CD4-positive, alpha-beta T cell treated with Interleukin-2 at 100 ng/mL for 4 hours (primary cell): ENCODE results near the gene TAF3.
"Not testable (repeated sequence)": the region's sequence is repeated elsewhere in the genome, so short reads cannot be mapped to it uniquely, and the experiment has no call there.

Source experiments
- DNase-seq: peaks from one replicate; pipeline ENCODE4 v3.0.0-alpha.2; 2020; ENCODE audit warnings: low spot score

Gene TAF3

DNA sequence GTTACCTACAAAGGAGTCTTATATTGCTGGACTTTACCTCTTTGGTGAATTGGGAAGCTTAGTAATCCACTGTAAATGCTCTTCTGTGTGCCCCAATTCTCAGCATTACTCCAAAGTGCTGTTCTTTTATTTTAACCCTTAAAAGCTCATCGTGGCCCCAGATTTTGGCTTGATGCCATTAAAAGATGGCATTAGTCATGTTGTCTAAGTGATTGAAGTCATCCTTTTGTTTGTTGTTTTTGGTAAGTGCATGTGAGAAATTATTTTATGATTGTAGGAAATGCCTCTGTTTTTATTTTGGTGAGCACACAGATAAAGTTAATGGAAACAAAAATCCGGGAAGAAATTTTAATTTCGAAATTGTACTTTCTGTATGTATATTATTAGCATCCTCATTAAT lies 153.6 kb downstream of the TAF3 start:
- DNase-seq, result no peak

DNA sequence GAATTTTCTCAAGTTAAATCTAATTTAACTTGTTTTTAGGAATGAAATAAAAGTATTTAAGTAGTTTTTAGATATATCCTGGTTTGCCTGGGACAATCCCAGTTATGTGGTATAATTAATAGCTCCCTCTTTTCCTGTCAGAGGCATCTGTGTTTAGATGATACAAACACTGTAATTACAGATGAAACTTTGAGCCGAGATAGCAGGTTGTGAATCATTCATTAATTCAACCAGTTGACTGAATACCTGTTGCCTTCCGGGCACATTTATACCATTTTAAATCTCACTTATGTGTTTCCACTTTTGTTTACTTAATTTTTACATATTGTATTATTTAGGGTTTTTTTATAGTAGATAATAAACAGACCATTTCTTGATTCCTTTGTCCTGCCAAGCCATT lies 154.1 kb downstream of the TAF3 start:
- no peak for DNase-seq

GRCh38 chr10:7980196-7980595 lies 161.9 kb downstream of the TAF3 start:
- DNase-seq, result no peak

- DNase-seq, result no peak
Observed at GRCh38 chr10:7982727-7983126, 164.4 kb downstream of the TAF3 start.

DNA sequence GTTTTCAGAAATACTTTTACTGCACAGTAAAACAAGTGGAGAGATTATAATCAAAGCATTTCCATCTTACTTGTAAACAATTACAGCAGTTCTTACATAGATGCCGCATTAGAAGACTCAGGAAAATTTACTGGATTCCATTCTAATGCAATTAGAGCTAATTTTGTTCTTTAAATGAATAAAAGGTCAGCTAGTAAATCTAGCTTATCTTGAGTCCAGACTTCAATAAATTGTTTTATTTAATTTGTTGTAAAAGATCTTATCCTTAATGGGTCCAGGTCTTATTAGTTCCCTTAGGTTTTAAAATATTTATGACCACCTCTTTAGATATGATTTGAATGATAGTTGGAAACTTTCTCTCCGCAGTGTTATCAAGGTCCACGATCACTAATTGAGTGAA lies 166.0 kb downstream of the TAF3 start:
- no peak for DNase-seq

DNA sequence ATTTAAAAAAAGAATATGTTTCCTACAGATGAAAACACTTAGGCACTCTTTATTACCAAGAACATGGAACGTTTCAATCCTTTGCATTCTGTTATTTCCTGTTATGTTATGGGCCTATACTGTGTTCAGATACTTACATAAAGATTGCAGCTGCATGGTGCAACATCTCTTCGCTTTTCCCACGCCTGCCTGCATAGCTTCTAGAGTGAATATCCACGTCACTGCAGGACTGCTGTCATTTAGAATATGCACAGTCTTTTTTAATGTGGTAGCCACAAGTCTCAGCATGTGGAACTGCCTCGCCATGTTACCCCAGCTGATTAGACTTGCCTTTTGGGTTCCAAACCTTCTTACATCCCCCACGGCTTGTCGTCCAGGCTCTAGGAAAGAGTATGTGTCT lies 166.6 kb downstream of the TAF3 start:
- DNase-seq, result no peak

DNA sequence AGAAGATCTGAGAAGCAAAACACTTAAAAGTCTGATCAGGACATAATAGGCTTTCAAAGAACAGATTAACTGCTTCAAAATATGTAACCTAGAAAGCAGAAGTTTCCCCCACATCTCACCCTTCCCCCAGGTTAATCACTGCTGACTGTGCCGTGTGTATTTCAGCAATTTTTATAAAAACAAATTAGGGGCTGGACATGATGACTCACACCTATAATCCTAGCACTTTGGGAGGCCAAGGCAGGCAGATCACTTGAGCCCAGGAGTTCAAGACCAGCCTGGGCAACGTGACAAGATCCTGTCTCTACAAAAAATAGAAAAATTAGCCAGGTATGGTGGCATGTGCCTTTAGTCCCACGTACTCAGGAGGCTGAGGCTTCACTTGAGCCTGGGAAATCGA lies 168.5 kb downstream of the TAF3 start:
- no peak for DNase-seq

GRCh38 chr10:7988989-7989388 lies 170.7 kb downstream of the TAF3 start:
- DNase-seq, result no peak

GRCh38 chr10:7998831-7999230 lies 180.5 kb downstream of the TAF3 start:
- DNase-seq, result no peak

DNA sequence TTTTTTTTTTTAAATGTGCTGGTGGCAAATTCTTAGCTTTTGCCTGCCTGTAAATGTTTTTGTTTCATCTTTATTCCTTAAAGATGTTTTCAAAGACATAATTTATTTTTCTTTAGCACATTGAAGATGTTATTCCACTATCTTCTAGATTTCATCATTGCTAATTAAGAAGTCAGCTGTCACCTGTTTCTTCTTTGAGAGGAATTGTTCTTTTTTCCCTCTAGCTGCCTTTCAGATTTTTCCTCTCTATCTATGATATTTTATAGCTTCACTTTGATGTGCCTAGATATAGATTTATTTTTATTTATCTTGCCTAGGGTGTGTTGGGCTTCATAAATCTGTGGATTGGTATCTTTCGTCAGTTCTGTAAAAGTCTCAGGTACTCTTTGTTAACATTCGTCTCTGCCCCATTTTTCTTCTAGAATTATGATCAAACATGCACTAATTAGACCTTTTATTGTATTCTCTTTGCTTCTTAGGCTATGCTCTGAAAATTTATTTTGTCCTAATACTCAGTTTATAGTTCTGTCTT lies 186.2 kb downstream of the TAF3 start:
- DNase-seq, result no peak

DNA sequence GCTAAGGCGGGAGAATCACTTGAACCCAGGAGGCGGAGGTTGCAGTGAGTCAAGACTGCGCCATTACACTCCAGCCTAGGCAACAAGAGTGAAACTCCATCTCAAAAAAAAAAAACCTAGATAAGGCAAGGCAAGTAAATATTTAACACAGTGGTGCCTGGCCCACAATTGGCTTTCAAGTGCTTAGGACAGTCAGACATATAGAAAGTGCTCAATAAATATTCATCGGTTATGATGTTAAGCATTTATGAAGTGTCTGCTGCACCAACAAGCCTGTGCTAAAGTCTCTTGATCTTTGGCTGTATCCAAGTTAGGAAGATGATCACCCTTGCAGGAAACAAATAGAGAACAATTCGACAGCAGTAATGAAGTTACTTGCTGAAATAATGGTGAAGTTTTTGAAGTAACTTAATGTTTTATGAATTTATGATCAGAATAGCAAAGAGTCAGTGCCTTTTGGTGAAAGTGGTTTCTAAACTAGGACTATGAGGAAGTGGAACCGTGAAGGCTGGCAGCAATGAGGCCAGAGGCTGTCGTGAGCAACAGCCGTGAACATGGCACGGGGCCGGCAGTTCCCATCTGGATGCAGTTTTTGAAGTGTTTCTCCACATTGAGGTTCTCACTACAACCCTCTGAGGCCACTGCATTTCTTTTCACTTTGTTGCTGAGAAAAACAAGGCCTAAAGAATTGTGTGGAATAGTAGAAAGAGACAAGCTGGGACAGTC lies 188.1 kb downstream of the TAF3 start:
- no peak for DNase-seq

- DNase-seq, result no peak
Observed at GRCh38 chr10:8009031-8009430, 190.7 kb downstream of the TAF3 start.

DNA sequence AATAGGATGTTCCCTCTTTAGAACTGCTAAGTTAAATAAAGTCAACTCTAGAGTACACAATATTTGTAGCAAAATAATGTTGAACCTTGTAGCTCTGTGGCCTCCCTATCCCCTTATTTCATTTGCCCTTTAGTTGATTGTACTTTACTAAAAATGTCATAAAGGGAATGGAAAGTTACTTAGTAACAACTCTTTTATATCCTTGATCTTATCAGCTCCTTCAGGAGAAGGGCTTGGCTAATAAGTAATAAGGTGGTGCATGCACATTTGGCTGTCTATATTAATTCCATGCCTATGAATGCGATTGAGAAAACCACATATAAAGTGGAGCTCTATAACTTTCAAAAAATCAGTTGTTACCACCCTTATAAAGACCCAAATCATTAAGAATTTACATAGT lies 194.7 kb downstream of the TAF3 start:
- no peak for DNase-seq

DNA sequence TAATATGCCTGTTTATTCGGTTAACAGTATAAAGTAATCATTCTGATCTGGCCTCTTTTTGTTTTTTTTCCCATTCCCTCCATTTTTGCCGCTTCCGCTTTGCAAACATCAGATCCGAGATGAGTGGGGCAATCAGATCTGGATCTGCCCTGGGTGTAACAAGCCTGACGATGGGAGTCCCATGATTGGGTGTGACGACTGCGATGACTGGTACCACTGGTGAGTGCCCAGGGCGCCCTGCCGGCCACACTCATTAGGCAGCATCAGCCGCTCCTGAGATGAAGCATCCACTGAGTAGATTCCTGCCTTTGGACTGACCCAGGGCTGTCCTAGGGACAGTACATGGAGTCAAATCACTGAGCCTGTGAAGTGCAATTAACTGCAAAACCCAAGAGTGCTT lies 195.3 kb downstream of the TAF3 start:
- DNase-seq, result no peak

DNA sequence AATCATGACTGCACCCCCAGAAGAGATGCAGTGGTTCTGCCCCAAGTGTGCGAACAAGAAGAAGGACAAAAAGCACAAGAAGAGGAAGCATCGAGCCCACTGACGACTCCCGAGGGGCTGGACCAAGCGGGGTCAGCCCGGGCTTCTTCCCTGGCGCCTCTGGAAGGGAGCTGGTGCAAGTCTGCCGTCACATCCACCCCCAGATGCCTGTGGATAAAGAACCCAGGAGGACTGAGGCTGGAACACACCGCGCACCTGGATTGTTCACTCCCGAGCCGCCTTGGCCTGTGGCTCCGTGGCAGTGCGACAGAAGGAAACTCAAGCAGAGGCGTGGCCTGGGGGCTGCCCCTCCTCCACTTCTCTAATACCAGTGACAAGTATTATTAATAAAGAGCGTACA lies 196.3 kb downstream of the TAF3 start:
- no peak for DNase-seq

DNA sequence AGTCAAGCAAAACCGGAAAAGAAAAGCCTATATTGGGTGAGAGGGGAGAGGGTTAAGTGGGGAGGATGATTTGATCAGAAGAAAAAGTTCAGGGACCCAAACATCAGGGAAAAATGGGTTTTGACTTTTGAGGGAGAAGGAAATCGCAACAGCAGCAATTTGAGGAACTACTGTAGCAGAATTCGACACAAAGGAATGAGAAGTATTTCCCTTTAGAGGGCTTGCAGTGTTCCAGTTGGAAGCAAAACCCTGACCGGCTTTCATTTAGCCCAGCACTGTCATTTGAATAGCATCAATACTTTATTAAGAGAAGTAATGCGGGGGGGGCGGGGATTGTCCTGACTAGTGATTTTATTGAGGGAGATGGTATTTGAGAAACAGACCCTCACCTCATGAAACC lies 199.0 kb downstream of the TAF3 start:
- no peak for DNase-seq

- DNase-seq, result no peak
Observed at GRCh38 chr10:8023321-8023720, 205.0 kb downstream of the TAF3 start.

DNA sequence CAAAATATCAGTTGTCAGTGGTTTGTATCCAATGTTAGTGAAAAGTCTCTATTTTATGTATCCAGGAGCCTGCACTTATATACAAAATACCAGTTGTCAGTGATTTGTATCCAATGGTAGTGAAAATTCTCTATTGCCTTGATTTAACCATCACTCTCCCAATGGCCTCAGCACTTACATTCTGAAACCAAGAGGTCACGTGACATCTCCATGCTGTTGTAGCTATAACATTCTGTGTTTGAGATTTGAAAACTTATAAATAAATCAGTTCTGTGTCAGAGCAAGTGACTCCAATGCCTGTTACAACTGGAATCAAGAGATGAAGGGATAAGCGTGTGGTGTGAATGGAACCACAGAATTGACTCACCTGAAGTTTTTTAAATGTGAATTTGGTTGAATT lies 205.5 kb downstream of the TAF3 start:
- DNase-seq, result no peak

- no peak for DNase-seq
Observed at GRCh38 chr10:8026349-8027259, 208.3 kb downstream of the TAF3 start.

DNA sequence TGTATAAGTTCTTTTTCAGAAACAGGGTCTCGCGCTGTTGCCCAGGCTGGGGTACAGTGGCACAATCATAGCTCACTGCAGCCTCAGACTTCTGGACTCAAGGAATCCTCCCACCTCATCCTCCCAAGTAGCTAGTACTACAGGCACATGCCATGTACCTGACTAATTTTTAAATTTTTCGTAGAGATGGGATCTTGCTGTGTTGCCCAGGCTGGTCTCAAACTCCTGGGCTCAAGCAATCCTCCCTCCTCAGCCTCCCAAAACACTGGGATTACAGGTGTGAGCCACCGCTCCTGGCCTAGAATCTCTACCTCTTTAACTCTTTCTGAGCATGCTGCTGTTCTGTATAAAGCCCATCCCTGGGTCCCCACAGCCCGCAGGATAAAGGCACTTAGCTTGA lies 212.9 kb downstream of the TAF3 start:
- DNase-seq, result not testable (repeated sequence)

DNA sequence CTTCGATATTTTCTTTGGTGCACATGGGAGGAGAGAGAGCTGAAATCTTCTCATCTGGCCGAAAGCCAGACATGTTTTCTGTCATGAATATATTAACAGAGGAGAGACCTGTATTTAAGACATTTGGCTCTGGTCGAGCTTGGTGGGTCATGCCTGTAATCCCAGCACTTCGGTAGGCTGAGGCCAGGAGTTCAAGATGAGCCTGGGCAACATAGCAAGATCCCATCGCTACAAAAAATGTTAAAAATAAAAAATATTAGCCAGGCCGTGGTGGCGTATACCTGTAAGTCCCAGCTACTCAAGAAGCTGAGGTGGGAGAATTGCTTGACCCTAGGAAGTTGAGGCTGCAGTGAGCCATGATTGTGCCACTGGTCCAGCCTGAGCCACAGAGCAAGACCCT lies 214.3 kb downstream of the TAF3 start:
- no peak for DNase-seq

DNA sequence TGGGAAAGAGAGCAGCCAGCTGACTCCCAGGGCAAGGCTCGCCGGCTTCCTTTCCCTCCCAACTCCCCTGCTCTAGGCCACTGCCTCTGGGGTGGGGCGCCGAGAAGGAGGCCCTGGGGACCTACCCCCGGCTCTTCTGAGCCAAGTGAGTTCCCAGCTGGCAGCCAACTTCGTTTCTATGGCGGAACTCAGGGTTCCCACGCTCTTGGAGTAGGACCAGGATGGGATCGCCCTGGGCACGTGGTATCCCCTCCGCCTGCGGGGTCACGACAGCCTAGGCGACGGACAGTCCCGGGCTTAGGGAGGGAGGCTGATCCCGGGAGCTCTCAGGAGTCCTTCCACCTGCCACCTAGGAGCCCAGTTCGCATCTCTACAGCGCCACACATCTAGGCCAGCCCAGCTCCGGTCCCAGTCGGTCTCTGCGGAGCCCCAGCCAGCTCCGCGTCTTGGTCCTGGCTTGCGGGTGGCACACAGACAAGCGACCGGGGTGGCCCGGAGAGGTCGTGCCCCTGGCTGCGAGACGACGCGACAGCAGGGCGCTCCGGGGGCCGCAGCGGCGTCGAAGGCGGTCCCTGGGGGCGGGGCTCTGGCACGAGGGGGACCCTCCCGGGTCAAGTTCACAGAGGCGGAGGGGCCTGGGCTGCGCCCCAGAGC lies 215.6 kb downstream of the TAF3 start:
- no peak for DNase-seq
